IMR-90 (cell line): Measurements from ENCODE around the gene HNRNPH3. TPM values are rescaled to one million over a fixed set of nuclear protein-coding genes. Genes with fewer than 3 reads are reported as not detected.

Experiments used
- ATAC-seq: fragments of 200-7000 bp; cut with Tn5 transposase; 2 replicates; pipeline ENCODE4 v1.9.1; 2020; ENCODE audit warnings: low read depth, mild to moderate bottlenecking, moderate library complexity
- BruUV-seq: library from RNA; stranded (reverse); fragments of 400-500 nt; replicated peaks from 2 replicates; lab custom pipeline; 2021; lab: Mats Ljungman, UMichigan
- CTCF ChIA-PET: fragments of 300-600 bp; formaldehyde crosslinking; extraction: SDS; loops from one replicate; lab custom pipeline; 2021; ENCODE audit warnings: antibody characterized with exemption; lab: Yijun Ruan, JAX
- POLR2A ChIA-PET: fragments of 300-600 bp; sonication (Branson Sonifier 250); formaldehyde crosslinking; loops from one replicate; lab custom pipeline; 2022; ENCODE audit warnings: antibody characterized with exemption; ENCODE audit not compliant: unreplicated experiment; lab: Charles Lee
- DNase-seq: peaks from one replicate; pipeline ENCODE4 v3.0.0; 2013
- H2AFZ ChIP-seq: replicated peaks from 2 replicates; pipeline ENCODE3; 2013; ENCODE audit warnings: low read length, mild to moderate bottlenecking; ENCODE audit not compliant: poor library complexity
- H2AK5ac ChIP-seq: 2 replicates; pipeline ENCODE4 v1.6.1; 2013; ENCODE audit warnings: low read depth, low read length, inconsistent platforms
- H2AK9ac ChIP-seq: replicated peaks from 2 replicates; pipeline ENCODE3; 2013; ENCODE audit warnings: mild to moderate bottlenecking, low read depth, low read length, moderate library complexity; ENCODE audit not compliant: poor library complexity
- H2BK120ac ChIP-seq: 2 replicates; pipeline ENCODE4 v1.6.1; 2013; ENCODE audit warnings: low read depth, low read length, inconsistent platforms
- H2BK15ac ChIP-seq: 3 replicates; pipeline ENCODE4 v1.6.1; 2013; ENCODE audit warnings: low read depth, low read length, inconsistent platforms
- H2BK20ac ChIP-seq: 2 replicates; pipeline ENCODE4 v1.6.1; 2013; ENCODE audit warnings: low read depth, mild to moderate bottlenecking, inconsistent platforms, low read length, moderate library complexity
- H2BK5ac ChIP-seq: 2 replicates; pipeline ENCODE4 v1.6.1; 2013; ENCODE audit warnings: mild to moderate bottlenecking, low read depth, low read length, inconsistent platforms; ENCODE audit not compliant: poor library complexity, severe bottlenecking
- H3K14ac ChIP-seq: replicated peaks from 2 replicates; pipeline ENCODE4 v1.6.1; 2013; ENCODE audit warnings: low read depth, low read length, inconsistent platforms
- H3K18ac ChIP-seq: 2 replicates; pipeline ENCODE4 v1.6.1; 2013; ENCODE audit warnings: low read depth, low read length, control low read depth
- H3K23ac ChIP-seq: 2 replicates; pipeline ENCODE4 v1.6.1; 2013; ENCODE audit warnings: low read depth, low read length, inconsistent platforms
- H3K27ac ChIP-seq: 2 replicates; pipeline ENCODE4 v1.5.1; 2013; ENCODE audit warnings: mild to moderate bottlenecking, control low read depth, low read length; ENCODE audit not compliant: insufficient read depth
- H3K27me3 ChIP-seq: 2 replicates; pipeline ENCODE4 v1.6.1; 2013; ENCODE audit warnings: low read length; ENCODE audit not compliant: control insufficient read depth, insufficient read depth
- H3K36me3 ChIP-seq: 2 replicates; pipeline ENCODE4 v1.6.1; 2013; ENCODE audit warnings: low read length, mixed read lengths; ENCODE audit not compliant: control insufficient read depth, insufficient read depth
- H3K4ac ChIP-seq: 2 replicates; pipeline ENCODE4 v1.6.1; 2013; ENCODE audit warnings: low read depth, low read length, inconsistent platforms
- H3K4me1 ChIP-seq: 2 replicates; pipeline ENCODE4 v1.6.1; 2013; ENCODE audit warnings: low read length, mixed read lengths; ENCODE audit not compliant: control insufficient read depth, insufficient read depth
- H3K4me2 ChIP-seq: 2 replicates; pipeline ENCODE4 v1.6.1; 2013; ENCODE audit warnings: low read depth, mild to moderate bottlenecking, control low read depth, low read length, moderate library complexity
- H3K4me3 ChIP-seq: 2 replicates; pipeline ENCODE4 v1.5.1; 2013; ENCODE audit warnings: low read depth, mild to moderate bottlenecking, control low read depth, low read length, moderate library complexity; ENCODE audit not compliant: insufficient read depth
- H3K56ac ChIP-seq: 2 replicates; pipeline ENCODE4 v1.6.1; 2013; ENCODE audit warnings: low read length, inconsistent platforms; ENCODE audit not compliant: insufficient read depth; ENCODE audit errors: extremely low read depth
- H3K79me1 ChIP-seq, 2 experiments: 2 replicates each; pipeline ENCODE4 v1.6.1; 2013; ENCODE audit warnings: low read length in 2 of 2, inconsistent platforms in 1 of 2, low read depth in 1 of 2
- H3K9ac ChIP-seq: 2 replicates; pipeline ENCODE4 v1.6.1; 2013; ENCODE audit warnings: low read depth, low read length, control low read depth
- H3K9me1 ChIP-seq: 2 replicates; pipeline ENCODE4 v1.6.1; 2013; ENCODE audit warnings: low read length, inconsistent platforms; ENCODE audit not compliant: insufficient read depth
- H3K9me3 ChIP-seq: 2 replicates; pipeline ENCODE4 v1.6.1; 2013; ENCODE audit warnings: low read length; ENCODE audit not compliant: control insufficient read depth, insufficient read depth
- H4K20me1 ChIP-seq: 2 replicates; pipeline ENCODE4 v1.6.1; 2013; ENCODE audit warnings: low read length, inconsistent platforms; ENCODE audit not compliant: insufficient read depth
- H4K5ac ChIP-seq: 2 replicates; pipeline ENCODE4 v1.6.1; 2013; ENCODE audit warnings: mild to moderate bottlenecking, low read depth, low read length, control low read depth
- H4K8ac ChIP-seq, 2 experiments: 2 replicates each; pipeline ENCODE4 v1.6.1; 2013; ENCODE audit warnings: low read depth in 2 of 2, low read length in 2 of 2, control low read depth in 1 of 2, inconsistent platforms in 1 of 2
- H4K91ac ChIP-seq: 2 replicates; pipeline ENCODE4 v1.6.1; 2013; ENCODE audit warnings: low read depth, low read length, inconsistent platforms; ENCODE audit not compliant: insufficient read depth
- CEBPB ChIP-seq: IDR thresholded peaks from 2 replicates; pipeline ENCODE4 v1.6.1; 2012; ENCODE audit warnings: low read depth, low read length, improper control_type of control experiment
- MAZ ChIP-seq: IDR thresholded peaks from 2 replicates; pipeline ENCODE4 v1.6.1; 2012; ENCODE audit warnings: low read depth, mild to moderate bottlenecking, low read length, improper control_type of control experiment, moderate library complexity, borderline replicate concordance
- RCOR1 ChIP-seq: IDR thresholded peaks from 2 replicates; pipeline ENCODE4 v1.6.1; 2012; ENCODE audit warnings: mild to moderate bottlenecking, low read length, improper control_type of control experiment; ENCODE audit not compliant: insufficient replicate concordance
- WGBS, 2 experiments: methylation state at CpG; one replicate each; pipeline versions ENCODE4 v1.1.5 to v1.1.7; 2013; ENCODE audit warnings: missing lambda C conversion rate in 2 of 2; ENCODE audit not compliant: insufficient read length in 1 of 2; ENCODE audit errors: extremely low coverage in 2 of 2; 5-methylcytosine and 5-hydroxymethylcytosine counted together
- dilution Hi-C: fragments of 300-500 bp; cut with HindIII; formaldehyde crosslinking; loops from one replicate; pipeline ENCODE4 v1.14.3; 2018; ENCODE audit warnings: low sequenced_read_pairs; ENCODE audit not compliant: unreplicated experiment
- in situ Hi-C: fragments of 300-500 bp; cut with MboI; formaldehyde crosslinking; loops from 3 replicates; pipeline ENCODE4 v1.14.3; 2019; ENCODE audit warnings: low sequenced_read_pairs, inconsistent platforms, mixed read lengths
- intact Hi-C: fragments of 100-400 bp; cut with micrococcal nuclease; formaldehyde crosslinking; loops from 2 replicates; pipeline ENCODE4 v1.10.0; 2022
- polyA plus RNA-seq, 3 experiments: library from polyadenylated mRNA; depleted of rRNA; stranded (reverse); fragments of >200 nt; gene quantifications; 2 replicates each; pipeline ENCODE4 v1.2.3, GENCODE V29; 2012; ENCODE audit warnings: low replicate concordance in 1 of 3
- total RNA-seq: library from RNA; depleted of rRNA; stranded (reverse); fragments of >200 nt; gene quantifications from 2 replicates; pipeline ENCODE4 v1.2.3, GENCODE V29; 2012

Gene HNRNPH3
- total and polyA plus RNA-seq, 2 of the 4 experiments (the other 2 are of a cell fraction): 10.6 to 142 TPM

DNA sequence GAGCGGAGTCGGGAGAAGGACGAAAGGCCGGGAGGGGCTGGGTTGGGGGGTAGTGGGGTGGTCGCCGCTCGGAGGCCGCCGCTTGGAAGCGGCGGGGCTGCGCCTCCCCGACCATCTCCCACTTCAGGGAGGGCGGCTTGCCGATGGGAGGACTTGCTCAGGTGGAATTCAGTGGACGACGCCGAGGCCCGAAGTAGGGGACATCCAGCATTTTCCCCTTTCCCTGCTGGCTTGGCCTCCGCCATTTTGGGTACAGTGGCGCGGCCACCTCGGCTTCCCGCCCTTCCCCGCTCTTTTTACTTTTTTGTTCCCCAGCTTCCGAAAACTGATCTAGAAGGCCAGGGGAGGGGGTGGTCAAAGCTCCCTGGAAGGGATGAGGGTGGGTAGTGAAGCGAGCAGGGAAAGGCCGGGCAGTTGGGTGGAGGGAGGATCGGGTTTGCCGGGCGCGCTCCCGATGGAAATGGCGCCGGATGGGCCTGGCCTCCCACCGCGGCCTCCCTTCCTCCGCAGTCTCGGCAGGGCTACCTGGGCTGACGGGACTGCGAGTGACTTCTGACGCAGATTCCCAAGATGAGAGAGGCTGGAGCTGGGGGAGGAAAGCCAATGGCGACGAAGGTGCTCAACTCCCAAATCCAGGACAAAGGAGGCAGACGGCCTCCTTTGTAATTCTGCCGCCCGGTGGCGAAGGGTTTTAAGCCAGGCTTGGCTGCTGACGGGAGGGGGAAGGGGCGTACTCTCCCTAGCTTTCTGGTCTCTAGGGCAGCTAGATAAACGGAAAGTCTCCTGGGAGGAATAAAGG lies 594 bp downstream of the HNRNPH3 start, which contains the start of gene PBLD (continued):
- no peak for TF ChIP-seq MAZ

DNA sequence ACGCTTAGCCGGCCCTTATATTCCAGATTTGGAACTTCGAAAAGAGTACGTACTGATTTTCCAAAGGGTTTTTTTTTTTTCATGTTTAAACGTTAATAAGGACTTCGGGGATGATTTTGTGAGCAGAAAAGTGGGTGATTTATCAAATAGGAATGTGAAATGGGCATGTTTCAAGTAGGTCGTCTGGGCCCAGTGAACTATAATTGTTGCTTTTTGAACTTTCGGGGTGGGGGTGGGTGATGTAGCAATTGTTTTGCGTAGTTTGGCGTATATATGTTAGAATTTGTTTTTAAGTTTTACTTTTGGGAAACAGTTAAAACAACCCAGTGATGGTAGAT lies 1.2 kb downstream of the HNRNPH3 start:
- intact Hi-C loops (loop anchor here (10.0 kb wide), 3 partner anchors 258 to 478 kb away; partner anchors contain the start of genes HERC4 and SIRT1), dilution Hi-C loops (no loop called here), in situ Hi-C loops (no loop called here)
- no peaks in the 10 kb centered on the region for H3K27me3 ChIP-seq
- peak overlapping the region; percentile 99; the same call in 1 of the 2 replicates for H3K56ac ChIP-seq
- peak overlapping the region; percentile 68 for H3K18ac ChIP-seq
- peaks cover 4 to 27% of the 10 kb centered on the region in 2 experiments; a peak in 3 of 4 replicates for H3K79me1 ChIP-seq
- H2BK15ac ChIP-seq: no peak overlapping the region
- no TSS peak for BruUV-seq
- peak overlapping the region; percentile 99 for H3K4ac ChIP-seq
- peak overlapping the region; percentile 93 for H2BK5ac ChIP-seq
- H2AFZ ChIP-seq: peak overlapping the region; percentile 97
- 0% methylated on average over 6 of the region's 10 CpGs; no CpG with 5 or more reads in 1 of the 2 experiments for WGBS, 2 experiments
- H3K9ac ChIP-seq: peak overlapping the region; percentile 98
- H3K23ac ChIP-seq: peak overlapping the region; percentile 99; the same call in 1 of the 2 replicates
- peak overlapping the region; percentile 97 for H3K27ac ChIP-seq
- H3K4me3 ChIP-seq: peak overlapping the region; percentile 98
- peaks cover 55% of the 10 kb centered on the region for H4K20me1 ChIP-seq
- peak overlapping the region; percentile 98 for H2AK5ac ChIP-seq
- no peak overlapping the region for H2BK20ac ChIP-seq
- no peak overlapping the region for H4K5ac ChIP-seq
- H3K36me3 ChIP-seq: peaks cover 3% of the 10 kb centered on the region; the same call in 1 of the 2 replicates
- peak overlapping the region; percentile 74 to 96; a peak in 2 of 4 replicates for H4K8ac ChIP-seq
- peak overlapping the region; percentile 100 for H3K14ac ChIP-seq
- peak; percentile 38; the same call in 1 of the 2 replicates for TF ChIP-seq CEBPB
- no peak for TF ChIP-seq RCOR1
- no peaks in the 10 kb centered on the region for H3K9me3 ChIP-seq
- ChIA-PET CTCF (interaction anchor here (0.9 to 1.9 kb wide), 2 partner anchors 32 to 120 kb away, joined by 4 to 6 read pairs; no protein-coding TSS in a partner anchor), POLR2A (interaction anchor here (0.5 to 0.6 kb wide), 2 partner anchors 10 to 132 kb away, joined by 3 to 6 read pairs; no protein-coding TSS in a partner anchor)
- peak overlapping the region; percentile 92; the same call in 1 of the 2 replicates for H3K4me2 ChIP-seq
- H2AK9ac ChIP-seq: peak overlapping the region; percentile 100
- ATAC-seq: no peak
- peak; percentile 56 for DNase-seq
- H3K4me1 ChIP-seq: peaks cover 12% of the 10 kb centered on the region
- H3K9me1 ChIP-seq: peaks cover 8% of the 10 kb centered on the region; the same call in 1 of the 2 replicates
- peak overlapping the region; percentile 99 for H4K91ac ChIP-seq
- peak overlapping the region; percentile 88; the same call in 1 of the 2 replicates for H2BK120ac ChIP-seq
